Suppressor macrophage treated with lipopolysaccharide for 1 hour (primary cell): ENCODE measurements around the gene KIFBP.

Source experiments
- DNase-seq, 3 donors: peaks; one replicate each; pipeline ENCODE4 v3.0.0-alpha.2; 2020 to 2022

KIFBP gene

GRCh38 chr10:69051710-69052487, 63.3 kb downstream of the KIFBP start:
- peak; percentile 54 to 73 (median 65) for DNase-seq

- DNase-seq = peak; percentile 53 to 71 (median 57)
These were observed 64.1 kb downstream of the KIFBP start for GRCh38 chr10:69052736-69053135.

GRCh38 chr10:69055241-69055640, 66.6 kb downstream of the KIFBP start:
- DNase-seq = no peak

GRCh38 chr10:69056129-69056528, 67.5 kb downstream of the KIFBP start:
- peak; percentile 76 to 88 (median 80) for DNase-seq

- no peak for DNase-seq
These were observed 68.1 kb downstream of the KIFBP start for GRCh38 chr10:69056536-69057260.

GRCh38 chr10:69057261-69057950, 68.8 kb downstream of the KIFBP start:
- peak; percentile 60 to 77 (median 62) for DNase-seq

- DNase-seq = no peak
These were observed 69.3 kb downstream of the KIFBP start for GRCh38 chr10:69057951-69058297.

- no peak for DNase-seq
These were observed 71.7 kb downstream of the KIFBP start for GRCh38 chr10:69060127-69060798.

- peak; percentile 92 to 99 (median 99) for DNase-seq
These were observed 72.9 kb downstream of the KIFBP start for GRCh38 chr10:69061305-69062161.

GRCh38 chr10:69062901-69063300, 74.3 kb downstream of the KIFBP start:
- DNase-seq = peak in 2 of 3 donors; percentile 59 to 69

GRCh38 chr10:69064762-69065328, 76.2 kb downstream of the KIFBP start:
- DNase-seq = no peak

- DNase-seq = peak; percentile 96 to 100 (median 98)
These were observed 77.1 kb downstream of the KIFBP start for GRCh38 chr10:69065406-69066361.
